GM10266 (cell line): ENCODE data around the gene LBR.
"Not testable (repeated sequence)": the region's sequence is repeated elsewhere in the genome, so short reads cannot be mapped to it uniquely, and the experiment has no call there.

ENCODE experiments used
- DNase-seq: peaks from one replicate; pipeline ENCODE4 v3.0.0; 2012; ENCODE audit errors: extremely low spot score
- CTCF ChIP-seq: IDR thresholded peaks from 2 replicates; pipeline ENCODE4 v1.5.1; 2012; ENCODE audit warnings: mild to moderate bottlenecking, low read depth; ENCODE audit not compliant: control insufficient read depth, insufficient read depth; ENCODE audit errors: missing control alignments

LBR gene

GRCh38 chr1:225400968-225401367 is 26.9 kb downstream of the LBR start:
- DNase-seq, result no peak
- TF ChIP-seq CTCF, result no peak

GRCh38 chr1:225396357-225396756 is 31.5 kb downstream of the LBR start:
- TF ChIP-seq CTCF, result no peak
- no peak for DNase-seq

- TF ChIP-seq CTCF, result no peak
- no peak for DNase-seq
These were observed 38.0 kb downstream of the LBR start for GRCh38 chr1:225389843-225390242.

- no peak for DNase-seq
- TF ChIP-seq CTCF, result no peak
These were observed 39.5 kb downstream of the LBR start for GRCh38 chr1:225388372-225388771.

GRCh38 chr1:225386860-225387259 is 41.0 kb downstream of the LBR start:
- not testable (repeated sequence) for DNase-seq

- TF ChIP-seq CTCF, result no peak
- no peak for DNase-seq
These were observed 47.1 kb downstream of the LBR start for GRCh38 chr1:225380691-225381090.

- no peak for DNase-seq
- no peak for TF ChIP-seq CTCF
These were observed 49.0 kb downstream of the LBR start for GRCh38 chr1:225378880-225379279.

- DNase-seq, result no peak
- TF ChIP-seq CTCF, result no peak
These were observed 52.8 kb downstream of the LBR start for GRCh38 chr1:225374996-225375395.
